PC-9 (cell line): ENCODE data around the gene EXOC2.

Experiments used
- EZH2 ChIP-seq: fragments of 200-600 bp; sonication (generic); IDR thresholded peaks from 2 replicates; pipeline ENCODE4 v1.8.0; 2017; ENCODE audit warnings: antibody characterized with exemption, low read depth
- TF ChIP-seq, protein P1 (sequence below): fragments of 200-600 bp; sonication (generic); conservative IDR thresholded peaks from 2 replicates; pipeline ENCODE4 v1.6.1; 2017; ENCODE audit warnings: mixed run types, antibody characterized with exemption, mild to moderate bottlenecking, moderate library complexity

DNA sequence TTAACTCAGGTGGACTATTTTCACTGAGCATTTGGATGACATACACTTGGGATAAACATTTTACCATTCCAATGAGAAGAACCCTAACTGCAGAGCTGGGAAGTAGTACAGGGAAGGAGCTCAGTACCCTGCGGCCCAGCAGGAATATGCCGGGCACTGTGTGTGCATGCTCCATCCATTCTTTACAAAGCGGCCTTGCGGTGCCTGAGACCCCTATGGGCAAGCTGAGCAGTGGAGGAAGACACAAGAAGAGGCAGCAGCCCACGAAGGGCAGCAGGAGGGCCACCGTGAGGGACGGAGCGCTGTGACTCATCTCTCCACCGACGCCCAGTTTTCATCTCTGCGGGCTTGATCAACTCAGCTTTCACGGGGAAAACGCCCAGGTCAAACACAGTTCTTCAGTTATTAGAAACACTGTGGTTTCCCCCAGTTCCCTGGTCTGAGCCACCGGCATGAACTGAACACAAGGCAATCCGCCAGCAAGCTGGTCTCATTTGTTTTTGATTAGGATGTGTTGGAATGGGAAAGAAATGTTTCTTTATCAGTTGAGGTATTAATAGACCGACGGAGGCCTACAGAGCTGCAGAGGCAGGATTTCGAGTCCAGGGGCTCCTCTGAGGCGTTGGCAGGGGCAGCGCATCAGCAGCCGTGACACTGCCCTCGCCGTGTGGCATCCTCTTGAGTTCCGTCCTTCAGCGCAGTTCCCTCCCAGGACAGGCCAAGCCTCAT, 256.5 kb downstream of the EXOC2 start:
- TF ChIP-seq, protein P1, sequence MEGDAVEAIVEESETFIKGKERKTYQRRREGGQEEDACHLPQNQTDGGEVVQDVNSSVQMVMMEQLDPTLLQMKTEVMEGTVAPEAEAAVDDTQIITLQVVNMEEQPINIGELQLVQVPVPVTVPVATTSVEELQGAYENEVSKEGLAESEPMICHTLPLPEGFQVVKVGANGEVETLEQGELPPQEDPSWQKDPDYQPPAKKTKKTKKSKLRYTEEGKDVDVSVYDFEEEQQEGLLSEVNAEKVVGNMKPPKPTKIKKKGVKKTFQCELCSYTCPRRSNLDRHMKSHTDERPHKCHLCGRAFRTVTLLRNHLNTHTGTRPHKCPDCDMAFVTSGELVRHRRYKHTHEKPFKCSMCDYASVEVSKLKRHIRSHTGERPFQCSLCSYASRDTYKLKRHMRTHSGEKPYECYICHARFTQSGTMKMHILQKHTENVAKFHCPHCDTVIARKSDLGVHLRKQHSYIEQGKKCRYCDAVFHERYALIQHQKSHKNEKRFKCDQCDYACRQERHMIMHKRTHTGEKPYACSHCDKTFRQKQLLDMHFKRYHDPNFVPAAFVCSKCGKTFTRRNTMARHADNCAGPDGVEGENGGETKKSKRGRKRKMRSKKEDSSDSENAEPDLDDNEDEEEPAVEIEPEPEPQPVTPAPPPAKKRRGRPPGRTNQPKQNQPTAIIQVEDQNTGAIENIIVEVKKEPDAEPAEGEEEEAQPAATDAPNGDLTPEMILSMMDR: no peak
- no peak for TF ChIP-seq EZH2
